A549 treated with ZK216348 at 1 μM for 4 hours (cell line): Measurements from ENCODE around the gene DNAJB13. TPM values are rescaled to one million over a fixed set of nuclear protein-coding genes. Genes with fewer than 3 reads are reported as not detected.

Experiments
- total RNA-seq: library from RNA; stranded (reverse); fragments of 200-300 nt; extraction: Qiagen RNA extraction; gene quantifications from 5 replicates; pipeline ENCODE4 v1.2.3, GENCODE V29; 2022; ENCODE audit warnings: low read depth

DNAJB13 gene, protein sequence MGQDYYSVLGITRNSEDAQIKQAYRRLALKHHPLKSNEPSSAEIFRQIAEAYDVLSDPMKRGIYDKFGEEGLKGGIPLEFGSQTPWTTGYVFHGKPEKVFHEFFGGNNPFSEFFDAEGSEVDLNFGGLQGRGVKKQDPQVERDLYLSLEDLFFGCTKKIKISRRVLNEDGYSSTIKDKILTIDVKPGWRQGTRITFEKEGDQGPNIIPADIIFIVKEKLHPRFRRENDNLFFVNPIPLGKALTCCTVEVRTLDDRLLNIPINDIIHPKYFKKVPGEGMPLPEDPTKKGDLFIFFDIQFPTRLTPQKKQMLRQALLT
- total RNA-seq, result 0.22 to 1.4 TPM (median 0.53 TPM) in 5 replicates

DNA sequence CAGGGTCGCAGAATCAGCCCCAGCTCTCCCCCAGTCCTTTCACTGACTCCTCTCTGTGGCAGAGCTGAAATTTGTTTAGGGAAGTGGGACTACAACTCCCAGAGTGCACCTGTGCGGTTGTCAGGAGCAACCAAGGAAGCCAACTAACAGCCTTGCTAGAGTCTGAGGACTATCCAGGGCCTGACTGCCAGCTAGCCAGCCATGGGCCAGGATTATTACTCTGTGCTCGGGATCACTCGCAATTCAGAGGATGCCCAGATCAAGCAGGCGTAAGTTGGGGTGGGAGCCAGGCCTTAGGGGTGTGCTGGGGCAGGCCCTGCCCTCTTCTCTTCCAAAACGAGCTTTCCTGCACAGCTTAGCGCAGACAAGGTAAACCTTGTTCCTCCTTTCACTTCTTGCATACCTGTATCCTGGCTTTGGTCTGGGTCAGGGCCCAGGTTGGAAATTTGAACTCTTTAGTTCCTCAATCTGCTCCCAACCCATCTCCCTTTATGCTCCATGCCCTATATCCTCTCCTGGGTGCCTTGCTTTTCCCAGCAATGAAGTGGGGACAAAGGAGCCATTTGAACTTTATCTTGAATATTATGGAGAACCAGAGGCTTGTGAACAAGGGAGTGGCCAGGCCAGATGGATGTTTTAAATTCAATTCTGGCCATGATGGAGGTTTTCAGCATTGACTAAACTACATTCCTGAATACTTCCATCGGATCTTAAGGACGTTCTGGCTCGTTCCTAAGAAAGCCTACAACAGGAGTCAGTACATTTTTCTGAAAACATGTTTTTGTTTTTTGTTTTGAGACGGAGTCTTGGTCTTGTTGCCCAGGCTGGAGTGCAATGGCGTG is at the start of gene DNAJB13:
Gene DNAJB13, plus strand, starts transcription at position 158 of the 842 bp plus-strand sequence. Its CDS starts 44 bp downstream, at position 202.

DNA sequence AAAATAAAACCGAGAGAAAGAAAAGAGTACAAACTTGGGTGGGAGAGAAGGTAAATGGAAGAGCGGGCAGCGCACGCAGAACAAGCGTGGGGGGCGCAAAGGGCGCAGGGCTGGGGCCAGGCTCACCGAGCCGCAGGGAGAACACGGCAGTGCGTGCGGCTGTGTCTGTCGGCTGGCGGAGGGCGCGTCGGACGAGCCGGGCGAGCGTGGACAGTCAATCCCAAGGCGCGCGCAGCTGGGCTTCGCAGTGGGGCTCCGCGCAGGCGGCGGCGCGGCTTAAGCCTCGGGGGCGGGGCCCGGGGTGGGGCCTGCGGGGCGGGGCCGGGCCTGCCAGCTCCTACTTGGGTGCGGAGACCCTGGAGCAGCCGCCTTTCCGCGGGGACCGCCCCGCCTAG is 31.8 kb downstream of the DNAJB13 start, which contains the start of gene UCP2:
Gene UCP2, minus strand, starts transcription at position 249 of the 395 bp plus-strand sequence. CDS start 4,465 bp downstream, outside the sequence.

DNA sequence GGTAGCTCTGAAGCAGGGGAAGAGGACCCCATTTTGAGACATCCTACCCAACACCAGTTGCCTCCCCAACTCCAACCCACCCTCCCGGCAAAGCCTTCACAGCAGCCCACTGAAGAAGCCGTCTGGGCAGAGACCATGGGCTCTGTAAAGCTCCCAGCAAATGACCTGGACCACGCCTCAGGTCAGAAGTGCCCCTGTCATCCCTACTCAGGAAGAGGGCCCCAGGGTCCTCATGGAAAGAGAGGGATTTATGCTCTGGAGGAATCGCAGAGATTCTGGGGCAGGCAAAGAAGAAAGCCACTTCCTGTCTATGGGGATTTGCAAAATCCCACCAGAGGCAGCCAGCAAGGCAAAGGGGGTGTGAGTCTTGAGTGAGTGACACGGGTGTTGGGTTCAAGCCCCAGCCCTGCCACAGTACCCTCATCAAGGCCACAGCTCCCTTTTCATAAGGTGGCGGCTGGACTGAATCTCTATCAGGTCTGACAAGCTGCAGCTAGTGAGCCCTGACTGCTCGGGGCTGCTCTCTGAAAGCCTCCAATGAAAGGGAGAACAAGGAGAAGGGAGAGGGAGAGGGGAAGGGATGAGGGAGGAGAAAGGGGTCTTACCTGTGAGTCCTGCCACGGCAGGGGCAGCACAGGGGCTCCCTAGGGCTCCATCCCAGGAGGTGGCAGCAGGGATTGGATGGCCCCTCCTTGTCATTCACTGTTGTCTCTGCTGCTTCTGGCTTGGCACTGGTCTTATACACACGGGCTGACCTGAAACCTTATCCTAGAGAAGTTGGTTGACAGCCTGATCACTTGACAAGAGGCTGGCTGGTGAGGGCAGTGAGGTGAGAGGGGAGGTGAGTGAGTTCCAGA is 57.8 kb downstream of the DNAJB13 start, which contains the start of gene UCP3:
Gene UCP3, minus strand, starts transcription at position 713 of the 857 bp plus-strand sequence. CDS start 2,043 bp downstream, outside the sequence.

Other genes starting within 250 kb of the DNAJB13 start
- 42.5 to 72.8 TPM (median 69.9 TPM) in 5 replicates for gene RAB6A, start 190.0 kb upstream of the DNAJB13 start, total RNA-seq
- 45.3 to 66.7 TPM (median 52.9 TPM) in 5 replicates for gene MRPL48, start 163.2 kb upstream of the DNAJB13 start, total RNA-seq
- gene COA4, start 74.2 kb upstream of the DNAJB13 start, total RNA-seq, result 126 to 150 TPM (median 133 TPM) in 5 replicates
- gene PAAF1, start 74.0 kb upstream of the DNAJB13 start, total RNA-seq, result 10.7 to 13.6 TPM (median 12.0 TPM) in 5 replicates
- gene UCP2, start 31.8 kb downstream of the DNAJB13 start, total RNA-seq, result 69.4 to 85.8 TPM (median 75.8 TPM) in 5 replicates
- gene UCP3, start 58.1 kb downstream of the DNAJB13 start, total RNA-seq, result 0.97 to 2.8 TPM (median 1.3 TPM) in 5 replicates
- 14.1 to 20.4 TPM (median 19.7 TPM) in 5 replicates for gene C2CD3, start 220.0 kb downstream of the DNAJB13 start, total RNA-seq
- 48.8 to 58.4 TPM (median 56.7 TPM) in 5 replicates for gene PPME1, start 220.3 kb downstream of the DNAJB13 start, total RNA-seq